Measurements from ENCODE around the gene LRRC61. TPM values are rescaled to one million over a fixed set of nuclear protein-coding genes. Genes with fewer than 3 reads are reported as not detected.
A peak's percentile ranks its signal among the peaks of the same experiment; 100 is the strongest.

The LRRC61 gene
- total and polyA plus RNA-seq, 2 of the 13 experiments (the other 11 are each of a cell fraction or from before 2014, with no cell fraction given): 33.0 to 34.8 TPM

DNA sequence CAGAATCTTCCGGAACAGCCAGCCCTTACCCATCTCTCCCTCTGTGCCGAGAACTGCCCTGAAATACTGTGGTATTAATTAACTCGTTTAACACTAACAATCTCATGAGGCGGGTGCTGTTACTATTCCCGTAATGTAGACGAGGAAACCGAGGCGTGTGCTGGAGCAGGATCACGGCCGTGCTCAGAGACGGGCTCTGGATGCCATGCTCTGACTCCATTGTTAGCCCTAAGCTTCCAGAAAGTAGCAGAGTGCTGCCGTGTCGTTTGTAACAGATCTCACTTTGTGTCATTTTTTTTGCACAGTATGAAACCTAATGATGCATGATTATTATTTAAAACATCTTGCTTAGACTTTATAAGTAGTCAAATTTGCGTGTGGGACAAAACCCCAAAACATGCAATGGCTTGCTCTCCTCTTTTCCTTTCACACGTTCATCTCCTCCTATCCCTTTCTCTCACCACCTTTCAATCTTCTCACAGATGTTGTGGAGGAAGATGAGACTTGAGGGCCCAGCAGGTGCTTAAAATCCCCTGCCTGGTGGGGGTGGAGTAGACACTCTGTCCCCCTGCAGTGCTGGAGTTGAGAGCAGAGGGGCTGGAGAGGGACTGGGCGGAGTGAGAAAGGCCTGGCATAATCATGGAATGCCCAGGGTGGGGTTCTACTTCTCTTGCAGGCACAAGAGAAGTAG lies 672 bp downstream of the LRRC61 start (continued):
- no peak for TF ChIP-seq GPN1 (CRISPR knock-in tag; IDR thresholded peaks at IDR 0.05; ENCODE audit: borderline replicate concordance)
- TF ChIP-seq ZNF569 (CRISPR knock-in tag; IDR thresholded peaks at IDR 0.05; ENCODE audit: borderline replicate concordance): no peak
- TF ChIP-seq SUZ12 (IDR thresholded peaks at IDR 0.05; ENCODE audit: low read depth, low read length): no peak
- TF ChIP-seq, protein P1, sequence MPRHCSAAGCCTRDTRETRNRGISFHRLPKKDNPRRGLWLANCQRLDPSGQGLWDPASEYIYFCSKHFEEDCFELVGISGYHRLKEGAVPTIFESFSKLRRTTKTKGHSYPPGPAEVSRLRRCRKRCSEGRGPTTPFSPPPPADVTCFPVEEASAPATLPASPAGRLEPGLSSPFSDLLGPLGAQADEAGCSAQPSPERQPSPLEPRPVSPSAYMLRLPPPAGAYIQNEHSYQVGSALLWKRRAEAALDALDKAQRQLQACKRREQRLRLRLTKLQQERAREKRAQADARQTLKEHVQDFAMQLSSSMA (CRISPR knock-in tag; IDR thresholded peaks at IDR 0.05): no peak
- TF ChIP-seq, protein P2, sequence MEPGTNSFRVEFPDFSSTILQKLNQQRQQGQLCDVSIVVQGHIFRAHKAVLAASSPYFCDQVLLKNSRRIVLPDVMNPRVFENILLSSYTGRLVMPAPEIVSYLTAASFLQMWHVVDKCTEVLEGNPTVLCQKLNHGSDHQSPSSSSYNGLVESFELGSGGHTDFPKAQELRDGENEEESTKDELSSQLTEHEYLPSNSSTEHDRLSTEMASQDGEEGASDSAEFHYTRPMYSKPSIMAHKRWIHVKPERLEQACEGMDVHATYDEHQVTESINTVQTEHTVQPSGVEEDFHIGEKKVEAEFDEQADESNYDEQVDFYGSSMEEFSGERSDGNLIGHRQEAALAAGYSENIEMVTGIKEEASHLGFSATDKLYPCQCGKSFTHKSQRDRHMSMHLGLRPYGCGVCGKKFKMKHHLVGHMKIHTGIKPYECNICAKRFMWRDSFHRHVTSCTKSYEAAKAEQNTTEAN (CRISPR knock-in tag; conservative IDR thresholded peaks at IDR 0.05): no peak
- TF ChIP-seq ZNF317 (CRISPR knock-in tag; IDR thresholded peaks at IDR 0.05): no peak
- 0 out of 2 replicates have a peak, but pooled peaks have one; percentile 55 for TF ChIP-seq ZC3H4 (CRISPR knock-in tag; IDR thresholded peaks at IDR 0.05; ENCODE audit: borderline replicate concordance)
- no peak for TF ChIP-seq ETV5 (CRISPR knock-in tag; IDR thresholded peaks at IDR 0.05; ENCODE audit: borderline replicate concordance)
- no peak for TF ChIP-seq SETDB1 (CRISPR knock-in tag; IDR thresholded peaks at IDR 0.05; ENCODE audit: borderline replicate concordance)
- no peak for TF ChIP-seq TBP (CRISPR knock-in tag; IDR thresholded peaks at IDR 0.05)
- no peak for TF ChIP-seq ZMYM4 (CRISPR knock-in tag; IDR thresholded peaks at IDR 0.05)
- TF ChIP-seq ZNF382 (CRISPR knock-in tag; IDR thresholded peaks at IDR 0.05; ENCODE audit: borderline replicate concordance): no peak
- TF ChIP-seq ZNF782 (CRISPR knock-in tag; IDR thresholded peaks at IDR 0.05; ENCODE audit: borderline replicate concordance): no peak
- no peak for TF ChIP-seq ZSCAN30 (CRISPR knock-in tag; IDR thresholded peaks at IDR 0.05)
- 0 out of 2 replicates have a peak, but pooled peaks have one; percentile 10 for TF ChIP-seq ZBTB42 (CRISPR knock-in tag; IDR thresholded peaks at IDR 0.05)
- TF ChIP-seq RARG (CRISPR knock-in tag; IDR thresholded peaks at IDR 0.05; ENCODE audit: low read depth): peak; percentile 42; the same call in 1 of the 2 replicates
- TF ChIP-seq, protein P3, sequence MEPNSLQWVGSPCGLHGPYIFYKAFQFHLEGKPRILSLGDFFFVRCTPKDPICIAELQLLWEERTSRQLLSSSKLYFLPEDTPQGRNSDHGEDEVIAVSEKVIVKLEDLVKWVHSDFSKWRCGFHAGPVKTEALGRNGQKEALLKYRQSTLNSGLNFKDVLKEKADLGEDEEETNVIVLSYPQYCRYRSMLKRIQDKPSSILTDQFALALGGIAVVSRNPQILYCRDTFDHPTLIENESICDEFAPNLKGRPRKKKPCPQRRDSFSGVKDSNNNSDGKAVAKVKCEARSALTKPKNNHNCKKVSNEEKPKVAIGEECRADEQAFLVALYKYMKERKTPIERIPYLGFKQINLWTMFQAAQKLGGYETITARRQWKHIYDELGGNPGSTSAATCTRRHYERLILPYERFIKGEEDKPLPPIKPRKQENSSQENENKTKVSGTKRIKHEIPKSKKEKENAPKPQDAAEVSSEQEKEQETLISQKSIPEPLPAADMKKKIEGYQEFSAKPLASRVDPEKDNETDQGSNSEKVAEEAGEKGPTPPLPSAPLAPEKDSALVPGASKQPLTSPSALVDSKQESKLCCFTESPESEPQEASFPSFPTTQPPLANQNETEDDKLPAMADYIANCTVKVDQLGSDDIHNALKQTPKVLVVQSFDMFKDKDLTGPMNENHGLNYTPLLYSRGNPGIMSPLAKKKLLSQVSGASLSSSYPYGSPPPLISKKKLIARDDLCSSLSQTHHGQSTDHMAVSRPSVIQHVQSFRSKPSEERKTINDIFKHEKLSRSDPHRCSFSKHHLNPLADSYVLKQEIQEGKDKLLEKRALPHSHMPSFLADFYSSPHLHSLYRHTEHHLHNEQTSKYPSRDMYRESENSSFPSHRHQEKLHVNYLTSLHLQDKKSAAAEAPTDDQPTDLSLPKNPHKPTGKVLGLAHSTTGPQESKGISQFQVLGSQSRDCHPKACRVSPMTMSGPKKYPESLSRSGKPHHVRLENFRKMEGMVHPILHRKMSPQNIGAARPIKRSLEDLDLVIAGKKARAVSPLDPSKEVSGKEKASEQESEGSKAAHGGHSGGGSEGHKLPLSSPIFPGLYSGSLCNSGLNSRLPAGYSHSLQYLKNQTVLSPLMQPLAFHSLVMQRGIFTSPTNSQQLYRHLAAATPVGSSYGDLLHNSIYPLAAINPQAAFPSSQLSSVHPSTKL (CRISPR knock-in tag; IDR thresholded peaks at IDR 0.05): no peak
- TF ChIP-seq U2AF2 (IDR thresholded peaks at IDR 0.05; ENCODE audit: low read depth, low read length): no peak
- TF ChIP-seq ZNF83 (CRISPR knock-in tag; IDR thresholded peaks at IDR 0.05; ENCODE audit: borderline replicate concordance): no peak
- TF ChIP-seq, protein P4, sequence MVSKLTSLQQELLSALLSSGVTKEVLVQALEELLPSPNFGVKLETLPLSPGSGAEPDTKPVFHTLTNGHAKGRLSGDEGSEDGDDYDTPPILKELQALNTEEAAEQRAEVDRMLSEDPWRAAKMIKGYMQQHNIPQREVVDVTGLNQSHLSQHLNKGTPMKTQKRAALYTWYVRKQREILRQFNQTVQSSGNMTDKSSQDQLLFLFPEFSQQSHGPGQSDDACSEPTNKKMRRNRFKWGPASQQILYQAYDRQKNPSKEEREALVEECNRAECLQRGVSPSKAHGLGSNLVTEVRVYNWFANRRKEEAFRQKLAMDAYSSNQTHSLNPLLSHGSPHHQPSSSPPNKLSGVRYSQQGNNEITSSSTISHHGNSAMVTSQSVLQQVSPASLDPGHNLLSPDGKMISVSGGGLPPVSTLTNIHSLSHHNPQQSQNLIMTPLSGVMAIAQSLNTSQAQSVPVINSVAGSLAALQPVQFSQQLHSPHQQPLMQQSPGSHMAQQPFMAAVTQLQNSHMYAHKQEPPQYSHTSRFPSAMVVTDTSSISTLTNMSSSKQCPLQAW (CRISPR knock-in tag; IDR thresholded peaks at IDR 0.05): no peak
- TF ChIP-seq GTF2F1 (IDR thresholded peaks at IDR 0.05; ENCODE audit: low read length): no peak
- 0 out of 2 replicates have a peak, but pooled peaks have one; percentile 2 for TF ChIP-seq ZNF749 (CRISPR knock-in tag; IDR thresholded peaks at IDR 0.05; ENCODE audit: borderline replicate concordance)
- TF ChIP-seq, protein P5, sequence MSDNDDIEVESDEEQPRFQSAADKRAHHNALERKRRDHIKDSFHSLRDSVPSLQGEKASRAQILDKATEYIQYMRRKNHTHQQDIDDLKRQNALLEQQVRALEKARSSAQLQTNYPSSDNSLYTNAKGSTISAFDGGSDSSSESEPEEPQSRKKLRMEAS (IDR thresholded peaks at IDR 0.05): no peak

Measured in HepG2 (cell line).